ENCODE results near the gene RET.

RET gene

DNA sequence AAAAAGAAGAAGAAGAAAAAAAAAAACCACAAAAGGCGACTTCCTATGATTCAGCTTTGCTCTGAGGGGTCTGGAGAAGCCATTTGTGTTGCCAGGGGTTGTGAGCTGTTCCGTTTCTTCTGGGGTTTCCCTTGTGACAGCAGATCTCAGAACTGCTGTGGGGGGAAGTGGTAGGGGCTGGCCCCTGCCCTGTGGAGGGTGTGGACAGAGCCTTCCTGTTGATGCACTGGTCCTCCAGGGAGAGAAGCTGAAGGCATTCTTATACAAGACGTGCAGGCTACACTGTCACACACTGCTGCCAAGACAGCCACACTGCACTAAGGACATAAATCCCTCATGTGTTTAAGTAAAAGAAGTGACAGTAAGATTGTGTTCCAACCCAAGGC lies 44.1 kb downstream of the RET start:
- DNase-seq (ENCODE audit: low read depth) = peak; percentile 51

DNA sequence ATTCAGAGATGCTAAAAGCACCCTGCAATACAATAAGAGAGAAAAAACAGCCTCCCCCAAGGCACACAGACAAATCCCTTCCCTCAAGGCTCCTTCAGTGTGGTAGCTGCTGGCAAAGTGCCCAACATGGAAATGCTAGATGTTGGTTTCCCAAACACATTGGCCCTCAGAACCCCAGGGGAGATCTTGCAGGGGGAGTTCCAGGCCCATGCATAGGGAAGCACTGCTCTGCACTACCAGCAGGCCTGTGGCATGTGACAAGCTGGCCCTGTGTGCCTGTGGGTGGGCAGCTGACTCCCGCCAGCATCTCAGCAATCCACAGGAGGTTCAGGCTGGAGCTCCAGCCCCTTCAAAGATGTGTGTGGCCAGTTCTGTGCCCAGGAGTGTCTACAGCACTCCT lies 44.6 kb downstream of the RET start:
- no peak for DNase-seq (ENCODE audit: low read depth)

GRCh38 chr10:43122096-43122495 lies 45.2 kb downstream of the RET start:
- no peak for DNase-seq (ENCODE audit: low read depth)

GRCh38 chr10:43122826-43123225 lies 46.0 kb downstream of the RET start:
- no peak for DNase-seq (ENCODE audit: low read depth)

- DNase-seq (ENCODE audit: low read depth) = no peak
Observed at GRCh38 chr10:43123361-43124093, 46.7 kb downstream of the RET start.

DNA sequence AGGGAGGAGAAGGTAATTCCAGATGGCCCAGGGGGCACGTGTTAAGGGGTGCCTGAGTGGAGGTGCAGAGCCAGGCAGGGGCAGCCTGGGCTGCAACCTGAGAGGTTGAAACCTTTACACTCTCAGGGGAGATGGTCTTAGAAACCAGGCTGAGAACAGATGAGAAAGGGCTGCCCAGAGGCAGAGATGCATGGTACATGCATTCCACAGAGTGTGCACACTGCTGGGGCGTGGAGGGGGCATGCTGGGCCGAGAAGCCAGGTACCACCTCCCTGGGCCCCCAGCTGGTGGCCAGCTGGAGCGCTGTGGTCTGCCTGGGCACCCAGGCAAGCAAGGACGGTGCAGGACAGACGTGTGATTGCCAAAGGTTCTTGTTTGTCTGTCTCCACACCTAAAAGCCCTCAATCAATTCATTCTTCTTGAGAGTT lies 47.2 kb downstream of the RET start:
- DNase-seq (ENCODE audit: low read depth) = no peak

- no peak for DNase-seq (ENCODE audit: low read depth)
Observed at GRCh38 chr10:43124574-43125273, 47.9 kb downstream of the RET start.

DNA sequence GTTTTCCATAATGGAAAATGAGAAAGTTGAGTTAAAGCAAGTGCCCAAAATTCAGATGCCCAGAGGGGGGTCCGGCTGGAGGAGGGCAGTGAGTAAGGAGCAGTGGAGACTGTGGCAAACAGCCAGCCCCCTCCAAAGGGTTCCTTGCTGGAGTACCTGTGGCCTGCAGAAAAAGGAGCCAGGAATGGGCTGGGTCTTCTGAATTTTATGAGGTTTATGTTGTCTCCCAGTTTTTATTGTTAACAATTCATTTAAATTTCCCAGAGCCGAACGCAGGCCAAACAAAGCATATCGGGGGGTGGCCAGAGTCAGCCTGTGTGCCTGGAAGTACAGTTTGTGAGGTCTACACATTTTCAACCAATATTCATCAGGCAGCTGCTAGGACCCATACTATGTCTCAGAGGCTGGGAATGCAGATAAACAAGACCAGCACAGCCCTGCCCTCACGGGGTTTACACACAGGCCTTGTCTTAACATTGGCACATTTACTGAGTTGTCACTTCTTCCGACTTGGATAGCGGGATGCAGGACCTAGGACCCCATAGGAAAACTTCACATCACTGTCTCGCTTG lies 48.5 kb downstream of the RET start:
- DNase-seq (ENCODE audit: low read depth) = no peak

DNA sequence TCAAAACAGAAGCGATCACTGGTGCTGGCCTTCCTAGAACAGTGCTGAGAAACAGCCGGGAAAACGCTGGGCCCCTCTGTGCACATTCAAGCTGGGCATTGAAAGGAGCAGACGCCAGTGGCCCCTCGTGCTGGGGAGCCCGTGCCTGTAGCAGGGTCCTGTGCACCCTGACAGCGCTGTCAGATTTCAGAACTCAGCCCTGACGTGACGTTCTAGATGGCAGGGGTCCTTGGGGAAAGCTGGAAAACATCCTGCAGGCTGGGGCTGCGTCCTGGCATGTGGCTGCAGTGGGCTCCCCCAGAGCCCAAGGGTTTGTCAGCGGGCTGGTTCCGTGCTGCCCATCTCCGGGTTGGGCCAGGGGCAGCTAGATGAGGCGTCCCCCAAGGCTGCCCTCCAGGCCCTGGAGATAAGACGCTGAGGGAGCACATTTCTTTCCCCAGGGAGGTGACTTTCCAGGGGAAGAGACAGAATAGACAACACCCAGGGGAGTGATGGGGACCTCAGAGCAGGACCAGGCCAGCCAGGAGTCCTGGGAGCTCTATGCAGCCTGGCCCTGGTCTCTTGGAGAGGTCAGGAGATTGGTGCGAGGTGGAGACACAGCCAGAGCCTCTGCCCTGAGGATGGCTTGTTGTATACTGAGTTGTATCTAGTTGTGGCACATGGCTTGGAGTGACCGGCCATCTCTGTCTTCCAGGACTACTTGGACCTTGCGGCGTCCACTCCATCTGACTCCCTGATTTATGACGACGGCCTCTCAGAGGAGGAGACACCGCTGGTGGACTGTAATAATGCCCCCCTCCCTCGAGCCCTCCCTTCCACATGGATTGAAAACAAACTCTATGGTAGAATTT lies 49.2 kb downstream of the RET start:
- no peak for DNase-seq (ENCODE audit: low read depth)

DNA sequence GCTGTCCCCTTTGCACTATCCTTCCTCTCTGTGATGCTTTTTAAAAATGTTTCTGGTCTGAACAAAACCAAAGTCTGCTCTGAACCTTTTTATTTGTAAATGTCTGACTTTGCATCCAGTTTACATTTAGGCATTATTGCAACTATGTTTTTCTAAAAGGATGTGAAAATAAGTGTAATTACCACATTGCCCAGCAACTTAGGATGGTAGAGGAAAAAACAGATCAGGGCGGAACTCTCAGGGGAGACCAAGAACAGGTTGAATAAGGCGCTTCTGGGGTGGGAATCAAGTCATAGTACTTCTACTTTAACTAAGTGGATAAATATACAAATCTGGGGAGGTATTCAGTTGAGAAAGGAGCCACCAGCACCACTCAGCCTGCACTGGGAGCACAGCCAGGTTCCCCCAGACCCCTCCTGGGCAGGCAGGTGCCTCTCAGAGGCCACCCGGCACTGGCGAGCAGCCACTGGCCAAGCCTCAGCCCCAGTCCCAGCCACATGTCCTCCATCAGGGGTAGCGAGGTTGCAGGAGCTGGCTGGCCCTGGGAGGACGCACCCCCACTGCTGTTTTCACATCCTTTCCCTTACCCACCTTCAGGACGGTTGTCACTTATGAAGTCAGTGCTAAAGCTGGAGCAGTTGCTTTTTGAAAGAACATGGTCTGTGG lies 50.0 kb downstream of the RET start:
- no peak for DNase-seq (ENCODE audit: low read depth)

DNA sequence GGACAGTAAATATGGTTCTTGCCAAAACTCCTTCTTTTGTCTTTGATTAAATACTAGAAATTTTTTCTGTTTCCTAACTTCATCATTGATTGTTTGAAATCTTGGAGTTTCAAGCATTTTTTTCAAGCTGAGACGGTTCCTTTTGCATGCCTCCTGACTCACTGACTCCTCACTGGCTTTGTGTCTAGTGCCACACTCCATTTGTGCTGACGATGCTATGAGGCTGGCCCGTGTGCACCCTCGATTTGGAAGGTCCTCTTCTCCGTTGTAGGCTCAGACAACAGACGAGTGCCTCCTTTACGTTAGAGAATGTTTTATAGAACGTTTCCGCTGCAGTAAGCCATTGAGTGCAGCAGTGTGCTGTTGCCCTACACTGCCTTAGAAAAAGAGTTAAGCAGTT lies 50.6 kb downstream of the RET start:
- no peak for DNase-seq (ENCODE audit: low read depth)

DNA sequence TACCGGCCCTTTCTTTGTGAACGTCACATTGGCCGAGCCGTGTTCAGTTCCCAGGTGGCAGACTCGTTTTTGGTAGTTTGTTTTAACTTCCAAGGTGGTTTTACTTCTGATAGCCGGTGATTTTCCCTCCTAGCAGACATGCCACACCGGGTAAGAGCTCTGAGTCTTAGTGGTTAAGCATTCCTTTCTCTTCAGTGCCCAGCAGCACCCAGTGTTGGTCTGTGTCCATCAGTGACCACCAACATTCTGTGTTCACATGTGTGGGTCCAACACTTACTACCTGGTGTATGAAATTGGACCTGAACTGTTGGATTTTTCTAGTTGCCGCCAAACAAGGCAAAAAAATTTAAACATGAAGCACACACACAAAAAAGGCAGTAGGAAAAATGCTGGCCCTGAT lies 51.5 kb downstream of the RET start:
- no peak for DNase-seq (ENCODE audit: low read depth)

DNA sequence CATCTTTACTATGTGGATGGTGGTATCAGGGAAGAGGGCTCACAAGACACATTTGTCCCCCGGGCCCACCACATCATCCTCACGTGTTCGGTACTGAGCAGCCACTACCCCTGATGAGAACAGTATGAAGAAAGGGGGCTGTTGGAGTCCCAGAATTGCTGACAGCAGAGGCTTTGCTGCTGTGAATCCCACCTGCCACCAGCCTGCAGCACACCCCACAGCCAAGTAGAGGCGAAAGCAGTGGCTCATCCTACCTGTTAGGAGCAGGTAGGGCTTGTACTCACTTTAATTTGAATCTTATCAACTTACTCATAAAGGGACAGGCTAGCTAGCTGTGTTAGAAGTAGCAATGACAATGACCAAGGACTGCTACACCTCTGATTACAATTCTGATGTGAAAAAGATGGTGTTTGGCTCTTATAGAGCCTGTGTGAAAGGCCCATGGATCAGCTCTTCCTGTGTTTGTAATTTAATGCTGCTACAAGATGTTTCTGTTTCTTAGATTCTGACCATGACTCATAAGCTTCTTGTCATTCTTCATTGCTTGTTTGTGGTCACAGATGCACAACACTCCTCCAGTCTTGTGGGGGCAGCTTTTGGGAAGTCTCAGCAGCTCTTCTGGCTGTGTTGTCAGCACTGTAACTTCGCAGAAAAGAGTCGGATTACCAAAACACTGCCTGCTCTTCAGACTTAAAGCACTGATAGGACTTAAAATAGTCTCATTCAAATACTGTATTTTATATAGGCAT lies 52.3 kb downstream of the RET start:
- DNase-seq (ENCODE audit: low read depth) = no peak

DNA sequence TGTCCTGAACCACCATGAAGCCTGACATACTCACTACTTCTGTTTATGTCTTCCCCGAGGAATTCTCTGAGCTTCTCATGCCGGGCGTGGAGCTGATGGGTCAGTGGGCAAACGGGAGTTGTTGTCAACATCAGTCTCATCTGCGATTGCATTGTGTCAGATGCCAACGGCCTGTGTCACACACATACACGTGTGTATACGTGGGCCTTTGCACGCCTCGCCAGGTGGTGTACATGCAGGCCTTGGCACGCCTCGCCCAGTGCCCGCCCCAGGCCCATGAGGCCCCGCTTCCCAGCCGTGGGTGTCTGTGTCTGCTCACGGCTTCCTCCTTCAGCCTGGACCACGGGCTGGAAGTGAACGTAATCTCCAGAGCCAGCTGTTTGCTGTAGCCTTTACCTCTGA lies 53.9 kb downstream of the RET start:
- DNase-seq (ENCODE audit: low read depth) = no peak

GRCh38 chr10:43131256-43131655 lies 54.4 kb downstream of the RET start:
- DNase-seq (ENCODE audit: low read depth) = no peak

- DNase-seq (ENCODE audit: low read depth) = no peak
Observed at GRCh38 chr10:43131906-43132305, 55.0 kb downstream of the RET start.

- DNase-seq (ENCODE audit: low read depth) = no peak
Observed at GRCh38 chr10:43132867-43133787, 56.3 kb downstream of the RET start.

GRCh38 chr10:43134126-43134905 lies 57.4 kb downstream of the RET start:
- DNase-seq (ENCODE audit: low read depth) = no peak

DNA sequence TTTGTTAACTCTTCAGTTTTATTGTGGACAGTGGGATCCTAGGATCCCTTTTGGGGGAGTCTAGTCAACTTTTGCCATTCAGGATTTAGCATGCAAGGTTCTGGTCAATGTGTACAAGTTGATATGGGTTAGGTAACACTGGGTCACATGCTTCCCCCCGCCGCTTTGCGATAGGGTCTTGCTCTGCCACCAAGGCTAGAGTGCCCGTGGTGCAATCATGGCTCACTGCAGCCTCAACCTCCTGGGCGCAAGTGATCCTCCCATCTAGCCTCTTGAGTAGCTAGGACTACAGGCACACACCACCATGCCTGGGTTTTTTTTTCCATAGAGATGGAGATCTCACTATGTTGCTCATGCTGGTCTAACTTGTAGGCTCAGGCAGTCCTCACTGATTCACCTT lies 58.2 kb downstream of the RET start:
- no peak for DNase-seq (ENCODE audit: low read depth)
